Islet of Langerhans (tissue), 1 donor: ENCODE data around the gene TAF11L5.
"Not testable (repeated sequence)": the region's sequence is repeated elsewhere in the genome, so short reads cannot be mapped to it uniquely, and the experiment has no call there.

Experiments used
- FAIRE-seq: peaks from one replicate; lab custom pipeline; 2011; peaks lifted over from hg19 to GRCh38; lab: Jason Lieb, UNC

The TAF11L5 gene

GRCh38 chr5:17524935-17525334 lies at the start of gene TAF11L5:
Gene TAF11L5, plus strand, starts transcription at chr5:17525235.
- not testable (repeated sequence) for FAIRE-seq

GRCh38 chr5:17477043-17477442 lies 48.0 kb upstream of the TAF11L5 start:
- FAIRE-seq: no peak

GRCh38 chr5:17477573-17478265 lies 47.3 kb upstream of the TAF11L5 start:
- FAIRE-seq: no peak

GRCh38 chr5:17481378-17481777 lies 43.7 kb upstream of the TAF11L5 start:
- no peak for FAIRE-seq

GRCh38 chr5:17482790-17483189 lies 42.2 kb upstream of the TAF11L5 start:
- FAIRE-seq: no peak

- FAIRE-seq: not testable (repeated sequence)
These were observed 38.4 kb upstream of the TAF11L5 start for GRCh38 chr5:17486464-17487173.

- no peak for FAIRE-seq
These were observed 37.9 kb upstream of the TAF11L5 start for GRCh38 chr5:17487174-17487512.

- not testable (repeated sequence) for FAIRE-seq
These were observed 33.8 kb upstream of the TAF11L5 start for GRCh38 chr5:17491257-17491656.

GRCh38 chr5:17492770-17493169 lies 32.3 kb upstream of the TAF11L5 start:
- no peak for FAIRE-seq

GRCh38 chr5:17497446-17497845 lies 27.6 kb upstream of the TAF11L5 start:
- no peak for FAIRE-seq

- FAIRE-seq: not testable (repeated sequence)
These were observed 27.1 kb upstream of the TAF11L5 start, which contains the start of gene TAF11L2 for GRCh38 chr5:17497931-17498330. Gene TAF11L2, plus strand, starts transcription at chr5:17498231.

GRCh38 chr5:17511775-17512325 lies 13.2 kb upstream of the TAF11L5 start:
- no peak for FAIRE-seq

- not testable (repeated sequence) for FAIRE-seq
These were observed 7.5 kb upstream of the TAF11L5 start for GRCh38 chr5:17517526-17517925.

GRCh38 chr5:17518067-17518466 lies 7.0 kb upstream of the TAF11L5 start, which contains the start of gene TAF11L3:
Gene TAF11L3, plus strand, starts transcription at chr5:17518367.
- FAIRE-seq: not testable (repeated sequence)

- not testable (repeated sequence) for FAIRE-seq
These were observed 5.5 kb upstream of the TAF11L5 start for GRCh38 chr5:17519508-17519907.

- not testable (repeated sequence) for FAIRE-seq
These were observed 3.5 kb upstream of the TAF11L5 start, which contains the start of gene TAF11L4 for GRCh38 chr5:17521501-17521900. Gene TAF11L4, plus strand, starts transcription at chr5:17521801.

- not testable (repeated sequence) for FAIRE-seq
These were observed 1.5 kb downstream of the TAF11L5 start for GRCh38 chr5:17526504-17526903.

- not testable (repeated sequence) for FAIRE-seq
These were observed 3.3 kb downstream of the TAF11L5 start, which contains the start of gene TAF11L6 for GRCh38 chr5:17528369-17528768. Gene TAF11L6, plus strand, starts transcription at chr5:17528669.
